HG02970 (cell line): Measurements from ENCODE around the gene PRR20E.
"Not testable (repeated sequence)": the region's sequence is repeated elsewhere in the genome, so short reads cannot be mapped to it uniquely, and the experiment has no call there.

Source experiments
- ATAC-seq: cut with Tn5 transposase; IDR thresholded peaks from one replicate; pipeline ENCODE4 v1.9.1; 2021; ENCODE audit warnings: mild to moderate bottlenecking, moderate library complexity, moderate number of reproducible peaks; ENCODE audit not compliant: unreplicated experiment, low FRiP score

PRR20E gene

DNA sequence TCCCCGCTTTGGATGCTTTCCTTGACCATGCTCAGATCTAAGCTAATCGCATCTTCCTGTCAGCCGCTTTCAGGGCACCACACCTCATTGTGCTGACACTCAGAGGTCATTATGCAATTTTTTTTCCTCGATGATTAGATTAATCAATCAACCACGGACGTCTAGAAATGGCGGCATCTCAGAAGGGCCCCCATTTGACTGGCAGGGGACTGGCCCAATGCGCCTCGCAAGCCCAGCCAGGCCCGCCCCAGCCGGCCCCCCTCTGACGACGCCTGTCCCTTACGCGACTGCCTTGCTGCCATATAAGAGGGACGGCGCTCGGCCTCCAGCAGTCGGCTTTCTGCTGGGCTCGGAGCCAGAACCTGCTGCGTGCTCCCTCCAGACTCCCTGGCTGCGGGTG, at the start of gene PRR20E:
Gene PRR20E (plus strand): TSS at position 301 of the 400 bp plus-strand sequence. CDS start 387 bp downstream, outside the sequence.
- ATAC-seq = not testable (repeated sequence)

DNA sequence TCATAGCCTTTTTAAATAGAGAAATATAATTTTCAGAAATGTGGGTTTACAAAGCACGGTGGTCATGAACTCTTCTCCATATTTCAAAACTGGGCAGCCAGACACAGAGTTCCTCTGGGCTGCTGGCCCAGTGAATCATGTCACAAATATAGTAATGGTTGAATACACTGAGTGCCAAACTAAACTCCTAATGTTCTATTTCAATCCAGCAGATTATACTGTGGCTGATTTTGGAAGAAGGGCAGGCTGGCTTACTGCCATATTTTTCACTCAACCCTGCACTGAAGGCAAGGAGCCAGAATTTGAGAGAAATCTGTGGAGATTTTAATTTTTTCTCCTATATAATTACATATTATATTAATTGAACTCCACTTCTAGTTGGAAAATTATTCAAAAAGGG, 43.3 kb upstream of the PRR20E start:
- ATAC-seq = no peak

DNA sequence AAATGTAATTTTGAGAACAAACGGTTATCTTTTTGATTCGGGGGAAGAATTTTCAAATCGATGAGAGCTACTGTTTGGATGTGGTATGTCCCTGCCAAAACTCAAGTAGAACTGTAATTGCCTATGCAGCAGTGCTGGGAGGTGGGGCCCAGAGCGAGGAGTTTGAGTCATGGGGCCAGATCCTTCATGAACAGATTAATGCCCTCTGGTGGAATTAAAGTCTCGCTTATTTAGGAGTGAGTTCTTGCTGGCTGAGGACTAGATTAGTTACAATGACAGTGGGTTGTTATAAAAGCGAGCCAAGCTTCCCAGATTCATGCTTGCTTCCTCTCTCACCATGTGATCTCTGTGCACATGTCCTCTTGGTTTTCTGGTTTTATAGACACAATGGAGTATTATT, 38.1 kb upstream of the PRR20E start:
- no peak for ATAC-seq

DNA sequence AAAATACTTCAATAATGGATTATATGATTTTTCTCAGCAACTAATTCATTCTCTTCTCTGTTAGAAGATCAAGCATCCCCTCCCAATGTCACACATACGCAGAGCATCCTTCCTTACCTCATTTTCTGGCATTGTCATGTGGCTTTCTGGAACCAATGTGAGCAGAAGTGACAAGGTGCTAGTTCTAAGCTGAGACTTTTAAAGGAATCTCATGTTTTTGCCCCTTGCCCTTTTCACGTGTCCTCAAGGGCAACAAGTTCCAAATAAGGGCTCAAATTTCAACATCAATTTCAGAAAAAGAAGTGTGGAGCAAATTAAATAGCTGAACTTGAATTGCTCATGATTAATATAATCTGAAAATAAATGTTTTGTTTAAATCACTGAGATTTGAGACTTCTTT, 30.9 kb upstream of the PRR20E start:
- ATAC-seq = no peak

DNA sequence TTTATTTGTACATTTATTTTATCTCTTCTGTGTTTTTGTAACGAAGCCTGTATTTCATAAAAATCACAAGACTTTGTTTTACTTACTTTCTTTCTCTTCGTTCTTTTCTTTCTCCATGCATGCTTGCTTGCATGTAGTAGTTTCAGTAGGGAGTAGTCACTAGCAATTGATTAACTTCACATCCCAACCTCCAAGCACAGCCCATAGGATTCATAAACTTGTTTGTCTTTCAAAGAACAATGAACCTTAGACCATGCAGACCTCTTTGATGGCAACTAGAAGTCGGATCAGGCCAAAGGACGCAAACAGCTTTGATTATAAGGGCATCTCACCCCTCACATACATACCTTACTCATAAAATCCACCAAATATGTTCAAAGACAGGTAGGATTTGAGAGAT, 29.4 kb upstream of the PRR20E start:
- no peak for ATAC-seq

DNA sequence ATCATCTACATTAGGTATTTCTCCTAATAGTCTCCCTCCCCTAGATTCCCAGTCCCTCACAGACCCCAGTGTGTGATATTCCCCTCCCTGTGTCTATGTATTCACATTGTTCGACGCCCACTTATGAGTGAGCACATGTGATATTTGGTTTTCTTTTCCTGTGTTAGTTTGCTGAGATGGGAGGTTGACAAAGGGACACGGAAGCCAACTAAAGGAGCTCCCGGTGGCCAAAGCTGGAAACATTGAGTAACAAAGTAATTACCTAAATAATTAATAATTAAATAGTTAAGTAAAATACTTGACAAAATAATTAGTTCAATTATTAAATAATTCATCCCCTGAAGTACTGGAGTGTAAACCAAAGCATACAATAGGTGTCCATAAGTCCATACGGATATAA, 28.0 kb upstream of the PRR20E start:
- no peak for ATAC-seq

DNA sequence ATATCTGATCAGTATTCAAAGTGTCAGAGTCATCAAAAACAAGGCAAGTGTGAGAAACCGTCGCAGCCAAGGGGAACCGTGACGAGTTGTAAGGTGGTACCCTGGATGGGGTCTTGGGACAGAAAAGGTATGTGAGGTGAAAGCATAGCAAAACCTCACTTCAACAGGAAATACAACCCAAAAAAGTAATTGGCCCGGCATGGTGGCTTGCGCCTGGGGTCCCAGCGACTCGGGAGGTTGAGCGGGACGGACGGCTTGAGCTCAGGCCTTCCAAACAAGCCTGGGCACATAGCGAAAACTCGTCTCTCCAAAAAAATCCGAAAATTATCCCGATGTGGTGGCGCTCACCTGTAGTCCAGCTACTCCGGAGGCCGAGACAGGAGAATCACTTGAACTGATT, 27.2 kb upstream of the PRR20E start:
- ATAC-seq = not testable (repeated sequence)

DNA sequence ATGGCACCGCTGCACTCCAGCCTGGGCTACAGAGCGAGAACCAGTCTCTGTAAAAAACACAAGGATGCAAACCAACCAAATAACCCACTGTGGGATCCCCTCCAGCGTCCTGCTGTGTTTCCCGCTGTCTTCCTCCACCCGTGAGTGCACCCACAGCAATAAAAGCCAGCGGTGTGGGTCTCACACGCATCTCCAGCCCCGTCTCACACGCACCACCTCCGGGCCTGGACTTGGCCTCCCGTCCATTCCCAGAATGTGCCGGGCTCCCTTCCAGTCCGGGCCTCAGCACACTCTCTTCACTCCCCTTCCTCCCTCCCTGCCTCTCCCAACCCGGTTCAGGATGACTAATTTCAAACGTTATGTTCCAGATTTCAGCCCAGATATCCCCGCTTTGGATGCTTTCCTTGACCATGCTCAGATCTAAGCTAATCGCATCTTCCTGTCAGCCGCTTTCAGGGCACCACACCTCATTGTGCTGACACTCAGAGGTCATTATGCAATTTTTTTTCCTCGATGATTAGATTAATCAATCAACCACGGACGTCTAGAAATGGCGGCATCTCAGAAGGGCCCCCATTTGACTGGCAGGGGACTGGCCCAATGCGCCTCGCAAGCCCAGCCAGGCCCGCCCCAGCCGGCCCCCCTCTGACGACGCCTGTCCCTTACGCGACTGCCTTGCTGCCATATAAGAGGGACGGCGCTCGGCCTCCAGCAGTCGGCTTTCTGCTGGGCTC, 26.6 kb upstream of the PRR20E start, which contains the start of gene PRR20A:
Gene PRR20A (plus strand): TSS at position 684 of the 734 bp plus-strand sequence. CDS start 387 bp downstream, outside the sequence.
- not testable (repeated sequence) for ATAC-seq

DNA sequence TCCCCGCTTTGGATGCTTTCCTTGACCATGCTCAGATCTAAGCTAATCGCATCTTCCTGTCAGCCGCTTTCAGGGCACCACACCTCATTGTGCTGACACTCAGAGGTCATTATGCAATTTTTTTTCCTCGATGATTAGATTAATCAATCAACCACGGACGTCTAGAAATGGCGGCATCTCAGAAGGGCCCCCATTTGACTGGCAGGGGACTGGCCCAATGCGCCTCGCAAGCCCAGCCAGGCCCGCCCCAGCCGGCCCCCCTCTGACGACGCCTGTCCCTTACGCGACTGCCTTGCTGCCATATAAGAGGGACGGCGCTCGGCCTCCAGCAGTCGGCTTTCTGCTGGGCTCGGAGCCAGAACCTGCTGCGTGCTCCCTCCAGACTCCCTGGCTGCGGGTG, 19.8 kb upstream of the PRR20E start, which contains the start of gene PRR20B:
Gene PRR20B (plus strand): TSS at position 301 of the 400 bp plus-strand sequence. CDS start 387 bp downstream, outside the sequence.
- ATAC-seq = not testable (repeated sequence)

DNA sequence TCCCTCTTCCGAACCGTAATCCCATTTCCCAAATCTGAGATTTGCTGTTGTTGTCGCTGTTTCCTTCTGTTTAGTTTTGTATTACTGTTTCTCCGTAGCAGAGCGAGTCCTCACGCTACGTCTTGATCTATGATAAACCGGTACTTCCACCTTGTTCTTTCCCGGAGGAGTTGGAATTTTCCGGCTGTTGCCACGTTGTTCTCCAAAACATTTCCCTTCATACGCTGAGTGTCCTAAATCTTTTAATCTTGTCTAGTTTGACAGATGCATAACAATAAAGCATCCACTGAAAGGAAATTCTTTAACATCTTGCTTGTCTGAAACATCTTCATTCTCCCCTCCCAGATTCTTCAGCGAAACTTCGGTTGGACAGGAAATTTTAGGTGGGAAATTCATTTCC, 18.9 kb upstream of the PRR20E start:
- ATAC-seq = not testable (repeated sequence)

DNA sequence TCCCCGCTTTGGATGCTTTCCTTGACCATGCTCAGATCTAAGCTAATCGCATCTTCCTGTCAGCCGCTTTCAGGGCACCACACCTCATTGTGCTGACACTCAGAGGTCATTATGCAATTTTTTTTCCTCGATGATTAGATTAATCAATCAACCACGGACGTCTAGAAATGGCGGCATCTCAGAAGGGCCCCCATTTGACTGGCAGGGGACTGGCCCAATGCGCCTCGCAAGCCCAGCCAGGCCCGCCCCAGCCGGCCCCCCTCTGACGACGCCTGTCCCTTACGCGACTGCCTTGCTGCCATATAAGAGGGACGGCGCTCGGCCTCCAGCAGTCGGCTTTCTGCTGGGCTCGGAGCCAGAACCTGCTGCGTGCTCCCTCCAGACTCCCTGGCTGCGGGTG, 13.2 kb upstream of the PRR20E start, which contains the start of gene PRR20C:
Gene PRR20C (plus strand): TSS at position 301 of the 400 bp plus-strand sequence. CDS start 387 bp downstream, outside the sequence.
- ATAC-seq = not testable (repeated sequence)

DNA sequence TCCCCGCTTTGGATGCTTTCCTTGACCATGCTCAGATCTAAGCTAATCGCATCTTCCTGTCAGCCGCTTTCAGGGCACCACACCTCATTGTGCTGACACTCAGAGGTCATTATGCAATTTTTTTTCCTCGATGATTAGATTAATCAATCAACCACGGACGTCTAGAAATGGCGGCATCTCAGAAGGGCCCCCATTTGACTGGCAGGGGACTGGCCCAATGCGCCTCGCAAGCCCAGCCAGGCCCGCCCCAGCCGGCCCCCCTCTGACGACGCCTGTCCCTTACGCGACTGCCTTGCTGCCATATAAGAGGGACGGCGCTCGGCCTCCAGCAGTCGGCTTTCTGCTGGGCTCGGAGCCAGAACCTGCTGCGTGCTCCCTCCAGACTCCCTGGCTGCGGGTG, 6.7 kb upstream of the PRR20E start, which contains the start of gene PRR20D:
Gene PRR20D (plus strand): TSS at position 301 of the 400 bp plus-strand sequence. CDS start 387 bp downstream, outside the sequence.
- not testable (repeated sequence) for ATAC-seq

DNA sequence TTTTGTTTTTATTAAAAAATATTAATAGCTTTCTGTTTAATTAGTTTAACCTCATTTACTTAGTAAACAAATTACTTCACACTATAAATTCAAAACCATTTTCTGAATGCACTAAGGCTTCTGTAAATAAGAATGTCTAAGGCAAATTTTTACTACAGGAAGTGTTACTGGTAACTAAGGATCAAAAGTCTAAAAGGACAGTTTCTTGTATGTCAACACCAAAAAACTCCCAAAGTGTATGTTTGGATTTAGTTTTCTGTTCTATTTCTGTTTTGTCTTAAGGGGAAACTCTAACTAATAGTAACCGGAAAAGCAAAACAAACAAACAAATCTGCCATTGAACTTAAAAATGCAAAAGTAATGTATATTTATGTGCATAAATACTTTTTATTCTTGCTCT, 24.7 kb downstream of the PRR20E start:
- ATAC-seq = no peak

DNA sequence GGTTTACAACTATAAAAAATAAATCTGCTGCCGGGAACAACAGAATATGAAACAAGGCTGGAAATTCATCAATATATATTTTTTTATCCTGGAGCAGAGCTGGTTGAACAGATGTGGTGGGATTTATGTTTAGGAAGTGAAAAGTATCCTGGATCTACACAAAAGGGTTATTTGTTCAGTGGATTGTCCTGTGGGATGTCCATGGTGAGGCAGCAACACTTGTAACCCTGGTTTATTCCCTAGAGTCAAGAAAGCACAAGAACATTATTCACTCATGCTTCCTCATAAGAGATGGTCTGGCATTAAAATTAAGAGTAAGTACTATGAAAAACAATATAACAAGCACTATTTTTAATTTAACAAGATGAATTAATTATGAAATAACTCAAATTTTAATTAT, 46.0 kb downstream of the PRR20E start:
- no peak for ATAC-seq
